Activated CD8-positive, alpha-beta memory T cell treated with anti-CD3 and anti-CD28 coated beads for 24 hours (primary cell): ENCODE data around the gene VWDE.

Experiments used
- DNase-seq: peaks from one replicate; pipeline ENCODE4 v3.0.0-alpha.2; 2020

VWDE gene

DNA sequence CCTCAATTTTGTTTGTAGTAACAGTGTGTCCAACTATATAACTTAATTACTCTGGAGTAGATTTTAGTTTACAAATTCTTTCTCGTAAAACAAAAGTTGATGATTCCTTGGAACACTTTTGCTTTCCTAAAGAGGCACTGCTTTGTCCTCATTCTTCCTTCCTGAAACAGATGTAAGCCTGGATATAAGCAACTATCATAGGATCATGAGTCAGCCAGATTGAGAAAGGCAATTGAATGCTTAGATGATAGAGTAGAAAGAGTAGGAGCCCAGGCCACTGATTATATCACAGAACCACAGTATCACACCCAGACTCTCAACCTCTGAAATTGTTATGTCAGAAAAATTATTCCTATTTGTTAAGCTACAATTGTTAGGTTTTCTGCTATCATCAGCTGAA lies 122.6 kb downstream of the VWDE start:
- DNase-seq = no peak
